ENCODE results near the gene SRSF10.
"Not testable (repeated sequence)": the region's sequence is repeated elsewhere in the genome, so short reads cannot be mapped to it uniquely, and the experiment has no call there.

Gene SRSF10

GRCh38 chr1:23979881-23980727 lies at the start of gene SRSF10:
SRSF10 (minus strand) TSS chr1:23980327; CDS start chr1:23980255, 72 bp downstream.
- in situ Hi-C loops (cut with MboI; ENCODE audit: low sequenced_read_pairs) = no loop called here

- in situ Hi-C loops (cut with MboI; ENCODE audit: low sequenced_read_pairs) = no loop called here
These were observed 47.8 kb upstream of the SRSF10 start for GRCh38 chr1:24027838-24028468.

- in situ Hi-C loops (cut with MboI; ENCODE audit: low sequenced_read_pairs) = no loop called here
These were observed 42.6 kb upstream of the SRSF10 start for GRCh38 chr1:24022581-24023361.

GRCh38 chr1:24021403-24022266 lies 41.5 kb upstream of the SRSF10 start:
- in situ Hi-C loops (cut with MboI; ENCODE audit: low sequenced_read_pairs) = no loop called here

- in situ Hi-C loops (cut with MboI; ENCODE audit: low sequenced_read_pairs) = no loop called here
These were observed 40.3 kb upstream of the SRSF10 start for GRCh38 chr1:24020470-24020869.

DNA sequence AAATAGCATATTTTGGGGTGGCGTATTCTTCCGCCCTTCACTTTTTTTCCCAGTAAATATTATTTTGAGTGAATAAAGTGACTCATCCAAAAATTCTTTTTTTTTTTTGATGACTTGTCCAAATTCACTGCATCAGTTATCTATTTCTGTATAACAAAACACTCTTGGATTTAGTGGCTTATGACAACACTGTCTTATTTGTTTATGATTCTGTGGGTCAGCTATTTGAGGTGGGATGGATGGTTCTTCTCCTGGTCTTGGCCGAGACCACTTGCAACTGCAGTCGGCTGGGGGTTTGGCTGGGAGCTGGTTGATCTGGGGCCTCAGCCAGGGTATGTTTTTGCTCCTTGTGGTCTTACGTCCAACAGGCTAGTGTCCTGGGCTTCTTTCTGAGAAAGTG lies 39.9 kb upstream of the SRSF10 start:
- in situ Hi-C loops (cut with MboI; ENCODE audit: low sequenced_read_pairs) = no loop called here

DNA sequence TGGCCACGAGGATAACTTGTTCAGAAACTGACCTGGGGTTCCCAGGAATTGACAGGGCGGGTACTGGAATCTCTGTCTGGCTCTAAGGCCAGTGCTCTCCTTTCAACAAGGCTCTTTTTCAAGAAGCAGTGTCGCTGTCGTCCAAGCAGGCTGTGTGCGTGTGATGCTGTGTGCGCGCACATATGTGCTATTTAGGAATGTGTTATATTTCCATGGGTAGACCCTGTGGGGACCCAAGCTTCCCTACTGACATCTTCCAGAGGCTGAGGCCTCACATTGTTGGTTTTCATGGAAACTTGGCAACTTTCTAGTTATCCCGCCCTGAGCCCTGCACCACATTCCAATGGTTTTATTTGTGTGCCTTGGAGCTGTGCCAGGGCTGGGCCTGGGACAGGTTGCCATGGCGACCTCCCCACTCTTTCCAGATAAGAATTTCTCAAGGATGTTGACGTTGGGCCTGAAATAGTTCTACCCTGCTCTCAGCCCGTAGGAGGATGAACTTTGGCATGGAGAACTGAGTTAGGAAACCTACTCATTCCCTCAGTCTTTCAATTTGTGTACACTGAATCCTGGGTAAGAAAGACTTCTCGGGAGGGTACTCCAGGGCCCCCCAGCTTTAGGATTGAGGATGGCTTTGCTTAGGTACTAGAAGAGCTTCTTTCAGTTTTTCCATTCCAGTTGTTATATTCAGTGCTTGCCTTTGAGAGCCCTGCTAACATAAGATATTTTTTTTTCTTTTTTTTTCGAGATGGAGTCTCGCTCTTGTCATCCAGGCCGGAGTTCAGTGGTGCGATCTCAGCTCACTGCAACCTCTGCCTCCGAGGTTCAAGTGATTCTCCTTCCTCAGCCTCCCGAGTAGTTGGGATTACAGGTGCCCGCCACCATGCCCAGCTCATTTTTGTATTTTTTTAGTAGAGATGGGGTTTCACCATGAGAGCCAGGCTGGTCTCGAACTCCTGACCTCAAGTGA lies 38.8 kb upstream of the SRSF10 start:
- in situ Hi-C loops (cut with MboI; ENCODE audit: low sequenced_read_pairs) = no loop called here

- in situ Hi-C loops (cut with MboI; ENCODE audit: low sequenced_read_pairs) = no loop called here
These were observed 35.4 kb upstream of the SRSF10 start for GRCh38 chr1:24015221-24016210.

DNA sequence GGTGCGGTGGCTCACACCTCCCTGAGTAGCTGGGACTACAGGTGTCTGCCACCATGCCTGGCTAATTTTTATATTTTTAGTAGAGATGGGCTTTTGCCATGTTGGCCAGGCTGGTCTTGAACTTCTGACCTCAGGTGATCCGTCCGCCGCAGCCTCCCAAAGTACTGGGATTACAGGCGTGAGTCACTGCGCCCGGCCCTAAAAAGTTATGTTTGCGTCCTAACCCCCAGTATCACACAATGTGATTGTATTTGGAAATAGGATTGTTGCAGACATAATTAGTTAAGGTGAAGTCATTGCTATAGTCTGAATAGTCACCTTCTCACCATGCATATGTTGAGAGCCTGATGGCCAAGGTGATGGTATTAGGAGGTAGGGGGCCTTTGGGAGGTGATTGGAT lies 32.8 kb upstream of the SRSF10 start:
- in situ Hi-C loops (cut with MboI; ENCODE audit: low sequenced_read_pairs) = not testable (repeated sequence)

DNA sequence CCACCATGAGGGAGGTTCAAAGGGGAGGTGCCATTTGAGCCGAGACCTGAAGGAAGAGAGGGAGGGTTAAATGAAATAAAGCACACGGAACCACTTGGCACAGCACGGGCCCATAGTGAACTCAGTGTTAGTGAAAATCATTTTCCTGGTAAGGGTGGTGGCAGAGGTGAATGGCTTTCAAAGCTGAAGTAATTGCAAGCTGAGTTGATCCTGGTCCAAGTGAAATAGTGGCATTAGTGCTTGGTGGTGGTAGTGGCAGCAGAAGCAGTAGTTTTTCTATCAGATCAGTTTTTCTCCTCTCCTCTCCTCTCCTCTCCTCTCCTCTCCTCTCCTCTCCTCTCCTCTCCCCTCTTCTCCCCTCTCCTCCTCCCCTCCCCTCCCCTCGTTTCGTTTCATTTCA lies 30.5 kb upstream of the SRSF10 start:
- in situ Hi-C loops (cut with MboI; ENCODE audit: low sequenced_read_pairs) = no loop called here

DNA sequence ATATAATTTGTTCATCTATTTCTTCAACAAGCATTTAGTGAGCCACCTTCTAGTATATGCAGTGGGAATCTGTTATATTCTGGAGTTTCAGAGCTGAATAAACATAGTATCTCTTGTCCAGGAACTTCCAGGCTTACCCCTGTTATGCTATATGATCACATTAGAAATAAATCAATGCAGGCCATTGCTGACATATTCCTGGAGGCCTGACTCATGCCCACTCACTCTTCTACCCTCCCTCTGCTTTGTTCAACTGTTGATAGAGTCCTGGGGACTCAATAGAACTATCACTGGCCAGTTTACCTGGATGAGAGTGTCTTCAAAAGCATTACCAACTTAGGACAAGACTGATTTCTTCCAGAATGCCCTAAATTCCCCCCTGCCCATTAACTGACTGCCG lies 29.3 kb upstream of the SRSF10 start:
- in situ Hi-C loops (cut with MboI; ENCODE audit: low sequenced_read_pairs) = no loop called here

DNA sequence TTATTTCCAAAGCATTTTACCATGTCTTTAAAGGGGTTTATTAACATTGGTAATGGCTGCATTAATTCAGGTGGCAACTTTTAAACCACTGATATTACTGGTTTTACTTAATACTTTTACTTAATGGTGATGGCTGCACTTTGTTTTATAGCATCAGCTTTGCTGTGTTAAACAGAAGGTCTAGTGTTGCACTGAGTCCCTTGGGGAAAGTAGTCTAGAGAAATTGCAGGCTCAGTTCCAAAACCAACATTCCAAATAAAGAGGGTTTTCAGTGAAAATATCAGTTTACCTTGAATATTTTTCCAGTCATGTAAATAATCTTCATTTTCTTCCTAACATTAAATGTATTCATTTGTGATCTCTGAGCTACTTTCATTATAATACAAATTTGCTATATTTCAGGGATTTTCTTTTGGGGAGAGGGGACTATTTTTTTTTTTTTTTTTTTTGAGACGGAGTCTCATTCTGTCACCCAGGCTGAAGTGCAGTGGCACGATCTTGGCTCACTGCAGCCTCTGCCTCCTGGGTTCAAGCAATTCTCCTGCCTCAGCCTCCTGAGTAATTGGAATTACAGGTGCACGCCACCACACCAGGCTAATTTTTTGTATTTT lies 28.6 kb upstream of the SRSF10 start:
- in situ Hi-C loops (cut with MboI; ENCODE audit: low sequenced_read_pairs) = not testable (repeated sequence)

DNA sequence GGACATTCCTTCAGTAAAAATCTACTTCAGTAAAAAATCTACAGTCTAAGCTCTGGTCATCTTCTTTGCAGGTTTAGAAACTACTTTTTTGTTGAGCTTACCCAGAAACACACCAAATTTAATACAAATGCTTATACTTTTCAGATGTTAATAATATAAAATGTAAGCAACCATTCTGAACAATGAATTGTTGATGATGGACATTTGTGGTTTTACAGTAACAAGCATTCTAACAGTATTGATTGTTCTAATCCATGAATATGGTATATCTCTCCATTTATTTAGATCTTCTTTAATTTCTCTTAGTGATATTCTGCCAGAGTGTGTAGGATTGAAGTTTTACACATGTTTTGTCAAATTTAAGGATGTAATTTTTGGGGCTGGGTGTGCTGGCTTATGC lies 27.0 kb upstream of the SRSF10 start:
- in situ Hi-C loops (cut with MboI; ENCODE audit: low sequenced_read_pairs) = no loop called here

GRCh38 chr1:24005163-24005562 lies 25.0 kb upstream of the SRSF10 start:
- in situ Hi-C loops (cut with MboI; ENCODE audit: low sequenced_read_pairs) = no loop called here

DNA sequence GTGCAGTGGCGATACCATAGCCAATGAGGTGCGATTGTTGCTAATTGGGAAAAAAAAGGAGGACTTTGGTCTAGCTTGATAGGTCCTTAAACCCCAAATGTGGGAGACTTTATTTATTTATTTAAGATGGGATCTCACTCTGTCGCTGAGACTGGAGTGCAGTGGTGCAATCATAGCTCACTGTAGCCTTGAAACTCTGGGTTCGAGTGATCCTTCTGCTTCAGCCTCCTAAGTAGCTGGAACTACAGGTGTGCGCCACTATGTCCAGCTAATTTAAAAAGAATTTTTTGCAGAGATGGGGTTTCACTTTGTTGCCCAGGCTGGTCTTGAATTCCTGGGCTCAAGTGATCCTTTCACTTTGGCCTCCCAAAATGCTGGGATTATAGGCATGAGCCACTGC lies 24.0 kb upstream of the SRSF10 start:
- in situ Hi-C loops (cut with MboI; ENCODE audit: low sequenced_read_pairs) = no loop called here

- in situ Hi-C loops (cut with MboI; ENCODE audit: low sequenced_read_pairs) = no loop called here
These were observed 23.3 kb upstream of the SRSF10 start for GRCh38 chr1:24003331-24003972.

- in situ Hi-C loops (cut with MboI; ENCODE audit: low sequenced_read_pairs) = no loop called here
These were observed 22.6 kb upstream of the SRSF10 start for GRCh38 chr1:24002695-24003094.

Data from HL-60/S4 treated with retinoic acid at 250 ng/mL for 4 days and 3 days (cell line).